T47D (cell line): ENCODE results near the gene CAMK2G.

ENCODE experiments used
- DNase-seq, 2 experiments: peaks; one replicate each; pipeline versions ENCODE4 v3.0.0 to v3.0.0-alpha.2; 2011 to 2012; ENCODE audit warnings: low read depth in 1 of 2, low spot score in 1 of 2
- JUND ChIP-seq: IDR thresholded peaks from 2 replicates; pipeline ENCODE4 v1.6.1; 2012; ENCODE audit warnings: low read depth
- in situ Hi-C: cut with HindIII; loops from 2 replicates; pipeline ENCODE4 v1.10.0; 2016; ENCODE audit warnings: low sequenced_read_pairs, low pct_unique_long_range_greater_than_20kb

CAMK2G gene

GRCh38 chr10:73762915-73763314 lies 111.4 kb downstream of the CAMK2G start:
- in situ Hi-C loops, result no loop called here
- TF ChIP-seq JUND, result no peak
- no peak for DNase-seq
